GM12801 (cell line): Measurements from ENCODE around the gene CD44.

Experiments
- CTCF ChIP-seq: IDR thresholded peaks from one replicate; pipeline ENCODE4 v1.5.1; 2011; ENCODE audit warnings: control low read depth; ENCODE audit not compliant: insufficient read length; ENCODE audit errors: extremely low read depth

The CD44 gene

GRCh38 chr11:35215945-35216344 is 77.0 kb downstream of the CD44 start:
- no peak for TF ChIP-seq CTCF

GRCh38 chr11:35216962-35217678 is 78.1 kb downstream of the CD44 start:
- TF ChIP-seq CTCF = no peak

- no peak for TF ChIP-seq CTCF
Measured at GRCh38 chr11:35218956-35219355, 80.0 kb downstream of the CD44 start.

- TF ChIP-seq CTCF = no peak
Measured at GRCh38 chr11:35223371-35223796, 84.4 kb downstream of the CD44 start.

GRCh38 chr11:35223991-35224390 is 85.0 kb downstream of the CD44 start:
- no peak for TF ChIP-seq CTCF

GRCh38 chr11:35225946-35226520 is 87.1 kb downstream of the CD44 start:
- TF ChIP-seq CTCF = no peak

- TF ChIP-seq CTCF = no peak
Measured at GRCh38 chr11:35227576-35228327, 88.8 kb downstream of the CD44 start.
